Measurements from ENCODE around the gene PSG11.
"Not testable (repeated sequence)": the region's sequence is repeated elsewhere in the genome, so short reads cannot be mapped to it uniquely, and the experiment has no call there.

The PSG11 gene

DNA sequence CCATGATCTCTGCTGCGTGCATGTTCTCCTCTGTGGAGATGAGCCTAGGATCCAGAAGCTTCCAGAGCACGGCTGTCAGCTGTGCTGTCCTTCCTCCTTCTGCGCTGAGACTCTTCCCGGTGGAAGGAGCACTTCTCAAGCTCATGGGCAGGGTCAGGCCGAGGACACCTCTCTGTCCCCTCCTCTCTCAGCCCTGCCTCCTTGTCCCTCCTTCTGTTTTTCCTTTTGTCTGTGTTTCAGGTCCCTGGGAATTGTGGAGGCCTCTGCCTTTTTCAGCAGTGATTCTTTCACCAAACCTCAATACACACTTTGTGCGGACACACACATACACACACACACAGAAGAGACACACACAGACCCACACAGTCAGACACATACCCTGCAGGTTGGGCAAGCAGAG is at the start of gene PSG11:
Gene PSG11, minus strand, starts transcription at position 101 of the 400 bp plus-strand sequence. Its CDS starts 97 bp downstream, at position 4.
- DNase-seq, result not testable (repeated sequence)

DNA sequence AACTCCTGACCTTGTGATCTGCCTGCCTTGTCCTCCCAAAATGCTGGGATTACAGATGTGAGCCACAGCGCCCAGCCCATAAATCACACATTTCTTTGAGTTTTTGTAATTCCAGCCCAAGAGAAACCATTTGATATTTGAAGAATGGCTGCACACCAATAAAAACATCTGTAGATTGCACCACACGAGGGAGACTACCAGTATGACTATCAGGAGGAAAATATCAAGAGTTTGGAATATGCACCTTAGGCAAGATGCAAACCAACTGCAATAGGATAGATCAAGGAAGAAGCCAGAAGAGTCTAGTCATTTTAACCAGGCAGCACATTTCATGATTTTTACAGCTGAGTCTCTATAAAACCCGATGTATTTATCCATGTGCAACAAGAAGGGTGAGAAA is 36.1 kb upstream of the PSG11 start:
- not testable (repeated sequence) for DNase-seq

DNA sequence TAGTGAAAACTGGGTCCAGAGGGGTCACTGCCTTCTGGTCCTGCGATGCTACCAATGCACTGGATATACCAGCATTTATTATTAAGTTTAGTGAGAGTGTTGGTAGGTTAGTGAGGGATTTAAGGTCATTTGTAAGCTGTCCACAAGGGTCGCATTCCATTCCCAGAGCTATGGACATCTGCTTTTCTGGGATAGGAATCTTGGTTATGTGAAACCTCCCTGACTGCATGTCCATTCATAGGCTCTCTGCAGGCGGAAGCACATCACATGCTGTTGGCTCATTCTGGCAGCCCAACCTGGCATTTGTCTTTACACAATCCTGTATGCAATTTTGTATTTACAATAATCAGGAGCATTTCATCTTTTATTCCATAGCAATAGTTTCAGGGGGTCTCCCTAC is 35.1 kb upstream of the PSG11 start:
- DNase-seq, result not testable (repeated sequence)

DNA sequence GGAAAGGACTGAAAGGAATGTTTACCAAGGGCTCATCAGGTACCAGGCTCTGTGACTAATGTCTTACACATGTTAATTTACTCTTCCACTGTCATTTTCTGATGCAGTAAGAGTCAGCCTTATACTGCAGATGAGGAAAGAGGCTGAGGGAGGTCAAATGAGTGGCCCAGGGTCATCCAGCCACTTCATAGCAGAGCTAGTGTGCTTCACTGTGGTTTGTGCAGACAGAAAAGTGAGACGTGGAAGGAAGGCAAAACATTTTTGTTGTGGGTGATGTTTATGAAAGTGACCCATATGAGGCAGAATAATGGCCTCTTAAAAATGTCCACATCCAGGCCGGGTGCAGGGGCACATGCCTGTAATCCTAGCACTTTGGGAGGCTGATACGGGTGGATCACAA is 34.0 kb upstream of the PSG11 start:
- not testable (repeated sequence) for DNase-seq

DNA sequence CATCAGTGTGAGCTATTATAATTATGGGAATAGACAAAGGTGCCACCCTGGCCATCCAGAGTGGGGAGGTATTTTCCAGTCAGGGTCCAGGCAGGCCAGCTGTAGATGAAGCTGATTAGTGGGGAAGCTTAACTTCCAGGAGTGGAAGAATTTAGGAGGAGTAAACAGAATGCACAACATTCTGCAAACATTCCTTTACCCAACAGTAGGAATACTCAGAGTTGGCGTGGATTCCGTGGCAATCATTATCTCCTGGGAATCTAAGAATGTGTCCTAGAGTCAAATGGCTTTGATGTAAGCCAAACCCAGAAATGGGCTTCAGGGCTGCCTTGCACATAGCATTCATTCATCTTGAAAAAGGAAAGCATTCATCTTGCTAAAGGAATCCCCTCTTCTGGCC is 33.2 kb upstream of the PSG11 start:
- DNase-seq, result not testable (repeated sequence)

DNA sequence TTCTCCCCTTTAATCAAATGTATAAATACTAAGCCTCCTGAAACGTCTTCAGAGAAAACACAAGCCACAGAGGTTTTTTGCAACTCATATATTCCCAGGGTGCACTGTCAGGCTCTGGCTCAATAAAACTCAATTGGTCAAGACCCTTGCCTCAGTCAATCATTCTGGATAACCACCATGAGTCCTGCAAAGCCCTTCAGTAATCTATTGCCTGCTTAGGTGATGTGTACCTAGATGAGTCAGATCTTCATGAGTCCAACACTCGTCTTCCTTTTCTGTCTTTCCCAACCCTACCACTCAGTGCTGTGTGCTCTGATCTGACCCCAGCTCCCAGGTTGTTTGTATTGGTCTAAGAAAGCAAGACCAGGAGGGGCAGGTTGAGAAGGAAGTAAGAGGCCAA is 32.2 kb upstream of the PSG11 start:
- not testable (repeated sequence) for DNase-seq

- DNase-seq, result not testable (repeated sequence)
Observed at GRCh38 chr19:43047966-43048365, 21.7 kb upstream of the PSG11 start.

DNA sequence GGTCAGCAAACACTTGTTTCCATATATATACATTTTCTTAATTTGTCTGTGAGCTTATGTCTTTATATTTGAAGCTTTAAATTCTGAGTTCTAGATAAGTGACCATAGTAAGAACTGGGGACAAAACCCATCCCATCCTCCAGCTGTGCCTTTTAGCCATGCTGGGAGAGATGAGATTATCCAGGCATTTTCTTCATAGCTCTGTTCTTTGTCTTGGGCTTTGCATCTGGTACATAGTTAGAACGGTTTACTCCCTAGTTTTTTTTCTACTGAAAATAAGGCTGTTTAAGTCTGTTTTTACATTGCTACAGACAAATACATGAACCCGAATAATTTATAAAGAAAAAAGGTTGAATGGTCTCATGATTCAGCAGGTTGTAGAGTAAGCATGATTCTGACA is 20.3 kb upstream of the PSG11 start:
- DNase-seq, result not testable (repeated sequence)

- DNase-seq, result not testable (repeated sequence)
Observed at GRCh38 chr19:43043492-43044180, 17.4 kb upstream of the PSG11 start.

DNA sequence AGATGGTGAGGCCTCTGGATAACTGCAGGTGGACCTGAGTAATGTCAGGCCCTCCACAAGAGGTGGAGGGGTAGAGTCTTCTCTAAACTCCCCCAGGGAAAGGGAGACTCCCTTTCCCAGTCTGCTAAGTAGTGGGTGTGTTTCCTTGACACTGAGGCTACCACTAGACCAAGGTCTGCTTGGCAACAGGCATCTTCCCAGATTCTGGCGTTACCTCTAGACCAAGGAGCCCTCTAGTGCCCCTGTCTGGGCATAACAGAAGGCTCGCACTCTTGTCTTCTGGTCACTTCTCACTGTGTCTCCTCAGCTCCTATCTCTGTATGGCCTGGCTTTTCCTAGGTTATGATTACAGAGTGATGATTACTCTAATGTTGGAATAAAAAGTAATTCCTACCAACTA is 5.4 kb upstream of the PSG11 start:
- DNase-seq, result peak; percentile 3

GRCh38 chr19:43028866-43029265 is 2.6 kb upstream of the PSG11 start:
- DNase-seq, result no peak

DNA sequence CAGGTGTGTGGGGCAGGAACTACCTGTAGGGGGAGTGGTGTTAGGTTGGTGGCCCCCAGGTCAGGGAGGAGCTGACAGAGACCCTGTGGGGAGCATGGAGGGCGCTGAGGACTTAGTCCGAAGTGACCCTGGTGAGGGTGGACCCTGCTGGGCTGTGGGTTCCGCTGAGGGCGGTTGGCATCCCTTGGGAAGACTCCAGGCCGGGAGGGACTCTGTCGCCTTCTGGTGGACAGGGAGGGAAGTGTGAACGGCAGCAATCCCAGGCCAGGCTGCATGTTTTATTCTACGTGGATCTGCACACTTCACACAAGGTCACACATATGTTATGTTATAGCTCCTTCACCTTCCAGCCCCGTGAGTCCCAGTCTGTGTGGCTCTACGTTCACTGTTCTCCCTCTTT is 1.7 kb upstream of the PSG11 start:
- DNase-seq, result not testable (repeated sequence)

DNA sequence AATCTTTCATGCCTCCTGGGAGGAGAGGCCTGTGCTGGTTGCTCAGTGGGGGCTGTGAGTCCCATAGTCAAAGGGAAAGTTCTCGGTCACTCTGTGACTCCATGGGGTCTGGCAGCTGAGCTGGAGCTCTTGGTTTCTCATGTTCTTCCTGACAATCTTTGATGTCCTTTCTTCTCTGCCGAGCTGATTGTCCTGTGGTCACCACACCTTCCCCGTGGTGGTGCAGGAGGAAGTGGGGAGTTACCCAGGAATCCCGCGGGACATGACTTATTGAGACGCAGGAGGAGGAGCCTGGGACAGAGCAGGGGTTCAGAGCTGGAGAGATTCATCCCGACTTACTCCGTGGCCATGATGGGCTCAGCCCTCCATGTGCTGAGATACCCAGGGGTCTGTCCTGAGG is 792 bp upstream of the PSG11 start:
- DNase-seq, result not testable (repeated sequence)

GRCh38 chr19:43022098-43022497 is 4.2 kb downstream of the PSG11 start:
- DNase-seq, result not testable (repeated sequence)

DNA sequence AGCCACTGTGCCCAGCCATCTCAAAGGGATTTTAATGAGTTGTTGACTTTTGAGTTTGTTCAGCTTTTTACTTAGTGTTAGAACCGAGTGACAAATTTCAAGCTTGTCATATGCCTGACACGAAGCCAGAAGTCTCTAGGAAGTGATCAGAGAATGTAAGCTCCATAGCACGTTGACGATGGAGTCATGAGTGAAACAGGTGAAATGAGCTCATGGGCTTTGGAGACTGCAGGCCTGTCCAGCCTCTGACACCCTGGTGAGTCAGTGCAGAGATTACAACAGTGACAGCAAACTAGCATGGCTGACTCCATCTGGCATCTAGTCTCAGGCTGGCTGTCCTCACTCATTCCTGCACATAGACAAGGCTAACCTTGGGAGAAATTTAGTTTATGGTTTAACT is 4.6 kb downstream of the PSG11 start:
- DNase-seq, result not testable (repeated sequence)

DNA sequence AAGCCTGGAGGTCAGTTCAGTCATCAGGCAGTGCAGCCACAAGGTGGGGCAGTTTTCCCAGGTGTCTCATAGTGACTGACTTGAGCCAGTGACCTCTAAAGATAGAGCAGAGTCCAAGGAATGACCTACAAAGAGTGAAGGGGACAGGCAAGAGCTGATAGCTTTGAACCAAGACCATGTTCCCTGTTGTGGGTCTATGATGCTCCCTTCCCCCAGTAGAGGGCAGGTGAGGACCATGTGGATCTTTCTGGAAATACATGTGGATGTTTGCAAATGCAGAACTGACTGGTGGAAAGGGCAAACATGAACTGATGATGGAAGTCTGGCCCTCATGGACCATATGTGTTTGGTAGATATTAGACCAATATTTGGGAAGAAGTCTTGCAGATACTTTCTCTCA is 6.7 kb downstream of the PSG11 start:
- peak; percentile 3 for DNase-seq

GRCh38 chr19:43005841-43006240 is 20.4 kb downstream of the PSG11 start:
- not testable (repeated sequence) for DNase-seq

DNA sequence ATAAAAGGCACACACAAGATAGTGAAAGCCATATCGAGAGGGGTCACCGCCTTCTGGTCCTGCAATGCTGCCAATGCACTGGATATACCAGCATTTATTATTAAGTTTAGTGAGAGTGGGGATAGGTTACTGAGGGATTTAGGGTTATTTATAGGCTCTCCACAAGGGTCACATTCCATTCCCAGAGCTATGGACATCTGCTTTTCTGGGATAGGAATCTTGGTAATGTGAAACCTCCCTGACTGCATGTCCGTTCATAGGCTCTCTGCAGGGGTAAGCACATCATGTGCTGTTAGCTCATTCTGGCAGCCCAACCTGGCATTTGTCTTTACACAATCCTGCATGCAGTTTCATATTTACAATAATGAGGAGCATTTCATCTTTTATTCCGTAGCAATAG is 21.4 kb downstream of the PSG11 start:
- not testable (repeated sequence) for DNase-seq

DNA sequence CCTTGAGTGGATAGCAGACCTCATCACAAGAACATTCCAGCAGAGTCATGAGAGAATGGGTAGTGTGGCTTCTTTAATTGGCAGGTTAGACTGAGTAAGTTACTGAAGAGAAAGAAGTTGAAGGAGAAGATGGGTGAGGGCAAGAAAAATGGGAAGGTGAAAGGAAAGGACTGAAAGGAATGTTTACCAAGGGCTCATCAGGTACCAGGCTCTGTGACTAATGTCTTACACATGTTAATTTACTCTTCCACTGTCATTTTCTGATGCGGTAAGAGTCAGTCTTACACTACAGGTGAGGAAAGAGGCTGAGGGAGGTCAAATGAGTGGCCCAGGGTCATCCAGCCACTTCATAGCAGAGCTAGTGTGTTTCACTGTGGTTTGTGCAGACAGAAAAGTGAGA is 22.6 kb downstream of the PSG11 start:
- not testable (repeated sequence) for DNase-seq

GRCh38 chr19:43002948-43003347 is 23.3 kb downstream of the PSG11 start:
- not testable (repeated sequence) for DNase-seq

DNA sequence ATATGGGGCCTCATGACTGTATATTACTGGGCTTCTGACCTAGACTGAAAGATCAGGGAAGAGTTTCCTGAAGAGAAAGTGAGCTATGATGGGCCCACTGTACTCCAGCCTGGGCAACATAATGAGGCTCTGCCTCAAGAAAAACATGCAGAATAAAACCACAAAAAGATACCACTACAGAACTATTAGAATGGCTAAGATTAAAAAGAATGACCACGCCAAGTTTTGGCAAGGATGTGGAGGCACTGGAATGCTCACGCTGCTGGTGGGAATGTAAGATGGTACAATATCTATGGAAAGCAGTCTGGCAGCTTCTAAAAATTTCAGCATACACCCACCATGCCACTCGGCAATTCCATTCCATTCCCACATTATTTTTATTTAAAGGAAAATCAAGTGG is 30.1 kb downstream of the PSG11 start:
- DNase-seq, result not testable (repeated sequence)

GRCh38 chr19:42992029-42992604 is 34.2 kb downstream of the PSG11 start:
- DNase-seq, result not testable (repeated sequence)

GRCh38 chr19:42989851-42990250 is 36.4 kb downstream of the PSG11 start:
- no peak for DNase-seq

- not testable (repeated sequence) for DNase-seq
Observed at GRCh38 chr19:42989186-42989585, 37.1 kb downstream of the PSG11 start.

GRCh38 chr19:42988206-42988605 is 38.1 kb downstream of the PSG11 start:
- not testable (repeated sequence) for DNase-seq
